GM21423 (cell line): ENCODE measurements around the gene TMEM218.

Experiments used
- ATAC-seq: cut with Tn5 transposase; IDR thresholded peaks from one replicate; pipeline ENCODE4 v1.9.1; 2021; ENCODE audit warnings: mild to moderate bottlenecking, moderate library complexity; ENCODE audit not compliant: unreplicated experiment

TMEM218 gene

DNA sequence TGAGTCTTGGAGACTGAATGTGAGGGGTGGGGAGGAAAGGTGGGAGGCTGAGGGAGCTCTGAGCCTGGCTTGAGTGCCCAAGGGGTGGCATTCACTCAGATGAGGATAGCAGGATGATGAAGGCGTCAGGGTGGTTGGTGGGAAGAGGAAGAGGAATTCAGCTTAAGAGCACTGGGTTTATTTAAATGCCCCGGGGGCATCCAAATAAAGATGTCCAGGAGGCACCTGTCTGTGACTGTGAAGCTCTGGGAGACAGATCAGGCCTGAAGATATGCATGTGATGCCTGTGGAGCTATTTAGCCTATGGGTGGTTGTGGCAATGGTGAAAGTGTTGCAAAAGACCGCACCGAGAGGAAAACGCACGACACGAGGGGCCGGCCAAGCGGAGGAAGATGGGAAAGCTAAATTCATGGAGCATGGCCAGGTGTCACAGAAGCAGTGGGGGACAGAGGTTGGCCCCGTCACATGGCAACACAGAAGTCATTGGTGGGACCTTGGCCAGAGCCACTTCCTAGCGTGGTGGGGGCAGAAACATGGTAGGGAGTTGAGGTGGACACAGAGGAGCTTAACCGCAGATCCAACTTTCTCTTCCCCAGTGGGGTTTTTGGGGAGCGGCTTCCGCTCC, 32.8 kb downstream of the TMEM218 start:
- no peak for ATAC-seq

GRCh38 chr11:125078016-125078415, 33.4 kb downstream of the TMEM218 start:
- ATAC-seq: no peak

- no peak for ATAC-seq
Measured at GRCh38 chr11:125076378-125076945, 35.0 kb downstream of the TMEM218 start.

DNA sequence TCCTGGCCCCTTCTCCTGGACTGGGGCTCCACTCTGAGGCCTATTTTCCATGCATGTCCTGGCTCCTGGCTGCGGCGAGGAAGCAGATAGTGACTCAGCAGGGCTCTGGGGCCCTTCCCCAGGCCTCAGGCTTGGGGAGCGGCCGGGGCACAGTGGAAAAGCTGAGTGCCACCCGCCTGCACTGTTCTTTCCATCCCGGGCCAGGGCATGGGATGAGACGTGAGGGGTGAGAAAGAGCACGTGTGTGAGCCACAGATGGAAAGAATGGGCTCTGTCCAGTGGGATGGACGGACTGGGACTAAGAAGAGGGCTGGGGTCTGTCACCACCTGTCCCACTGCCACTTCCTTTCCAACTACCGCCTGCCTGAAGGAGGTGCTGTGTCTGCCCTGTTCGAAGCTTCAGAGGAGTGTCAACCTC, 35.5 kb downstream of the TMEM218 start:
- ATAC-seq: no peak

- ATAC-seq: no peak
Measured at GRCh38 chr11:125075242-125075625, 36.2 kb downstream of the TMEM218 start.

GRCh38 chr11:125074511-125075241, 36.8 kb downstream of the TMEM218 start:
- ATAC-seq: no peak

- no peak for ATAC-seq
Measured at GRCh38 chr11:125073616-125074483, 37.6 kb downstream of the TMEM218 start.

DNA sequence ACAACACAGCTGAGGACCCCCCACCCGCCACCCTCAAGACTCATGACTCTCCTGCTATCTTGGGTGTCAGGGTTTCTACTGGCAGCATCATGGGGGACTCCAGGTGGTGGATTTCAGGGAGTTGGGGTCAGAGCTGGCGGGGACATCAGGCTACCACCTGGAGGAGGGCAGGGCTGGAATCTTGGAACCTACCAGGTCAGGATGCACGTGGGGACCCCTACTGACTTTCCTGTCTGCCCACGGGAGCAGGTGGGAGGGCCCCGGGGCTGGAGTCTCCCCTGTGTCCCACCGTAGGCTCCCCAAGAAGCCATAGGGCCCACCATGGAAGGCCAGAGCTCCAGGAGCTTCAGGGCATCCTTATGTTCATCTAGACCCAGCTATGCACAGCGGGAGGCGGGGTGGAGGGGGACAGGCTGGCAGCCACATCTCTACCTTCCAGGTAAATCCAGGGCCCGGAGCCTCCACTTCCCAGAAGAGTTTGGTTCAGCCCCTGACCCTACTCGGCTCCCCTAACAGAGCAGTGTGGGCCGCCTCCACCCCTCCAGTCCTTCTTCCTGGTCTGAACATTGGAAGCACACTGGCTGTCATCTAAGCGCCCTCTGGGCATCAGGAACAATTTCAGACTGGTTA, 38.4 kb downstream of the TMEM218 start:
- ATAC-seq: no peak

GRCh38 chr11:125072218-125072960, 39.0 kb downstream of the TMEM218 start:
- ATAC-seq: peak; percentile 75

DNA sequence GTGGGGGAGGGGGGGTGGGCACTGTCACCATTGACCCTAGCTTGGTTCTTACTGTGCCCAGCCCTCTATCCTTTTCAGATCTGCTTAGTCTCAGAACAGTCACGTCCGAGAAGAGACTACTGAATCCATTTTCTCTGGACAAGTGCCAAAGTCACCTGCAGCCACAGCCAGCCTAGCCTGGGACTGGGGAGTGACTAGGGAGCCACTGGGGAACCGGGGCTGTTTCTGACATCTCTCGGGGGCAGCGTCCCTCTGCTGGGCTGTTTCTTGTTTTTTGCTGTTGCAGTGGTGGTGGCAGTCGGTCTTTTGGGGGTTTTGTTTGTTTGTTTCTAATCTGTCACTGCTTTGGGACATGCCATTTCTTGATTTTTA, 39.6 kb downstream of the TMEM218 start:
- no peak for ATAC-seq

DNA sequence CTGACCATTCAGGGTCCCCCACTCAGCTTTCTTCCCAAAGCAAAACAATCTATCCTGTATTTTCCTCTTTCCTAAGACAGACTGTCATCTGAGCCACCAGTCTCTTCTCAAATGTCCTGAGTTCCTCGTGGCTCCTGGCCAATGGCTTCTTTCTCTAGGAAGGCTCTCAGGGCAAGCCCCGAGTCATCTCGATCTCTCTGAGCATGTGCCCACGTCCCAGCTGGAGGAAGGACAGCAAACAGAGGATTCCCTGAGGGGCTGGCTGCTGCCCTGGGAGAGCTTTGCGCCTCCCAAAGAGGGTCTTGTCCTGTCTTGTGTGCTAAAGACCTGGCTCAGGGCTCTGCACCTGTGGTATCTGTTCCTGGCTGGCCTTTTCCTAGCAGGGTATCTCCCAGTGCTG, 40.0 kb downstream of the TMEM218 start:
- ATAC-seq: no peak

GRCh38 chr11:125070699-125071254, 40.6 kb downstream of the TMEM218 start:
- peak; percentile 74 for ATAC-seq

DNA sequence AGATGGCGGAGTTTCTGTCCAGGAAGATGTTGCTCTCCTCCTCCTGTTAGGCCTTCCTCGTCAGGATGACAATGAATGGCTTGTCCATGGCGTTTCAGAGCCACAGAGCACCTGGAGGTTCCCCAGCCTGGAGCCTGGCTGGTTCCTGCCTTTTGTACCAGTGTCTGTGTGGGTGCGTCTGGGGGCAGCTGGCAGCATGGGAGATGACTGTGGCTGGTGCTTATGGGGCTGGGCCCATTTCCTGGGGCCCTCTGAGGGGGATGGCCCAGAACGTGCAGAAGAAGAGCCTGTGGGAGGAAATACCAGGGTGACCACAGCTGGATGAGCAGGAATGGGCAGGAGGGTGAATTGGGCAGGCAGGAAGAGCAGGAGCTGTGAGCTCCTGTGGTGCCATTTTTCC, 41.6 kb downstream of the TMEM218 start:
- no peak for ATAC-seq

GRCh38 chr11:125069008-125069407, 42.4 kb downstream of the TMEM218 start:
- ATAC-seq: no peak

DNA sequence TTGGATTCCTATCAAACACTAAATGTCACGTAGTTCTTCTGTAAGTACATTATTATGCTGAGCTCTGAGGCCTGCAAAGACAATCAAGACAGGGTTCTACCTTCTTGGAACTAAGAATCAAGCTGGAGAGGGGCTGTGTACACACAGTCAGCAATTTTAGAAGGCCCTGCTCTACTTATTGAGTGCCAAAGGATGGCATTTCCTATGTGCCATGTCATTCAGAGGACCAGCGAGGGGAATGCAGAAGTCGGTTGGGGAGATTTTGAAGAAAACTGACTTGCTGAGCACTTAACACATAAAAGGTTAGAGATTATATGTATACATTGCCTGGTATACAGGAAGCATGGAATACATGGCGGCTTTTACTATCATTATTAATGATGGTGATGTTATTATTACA, 43.1 kb downstream of the TMEM218 start:
- no peak for ATAC-seq

- no peak for ATAC-seq
Measured at GRCh38 chr11:125064070-125064469, 47.4 kb downstream of the TMEM218 start.

DNA sequence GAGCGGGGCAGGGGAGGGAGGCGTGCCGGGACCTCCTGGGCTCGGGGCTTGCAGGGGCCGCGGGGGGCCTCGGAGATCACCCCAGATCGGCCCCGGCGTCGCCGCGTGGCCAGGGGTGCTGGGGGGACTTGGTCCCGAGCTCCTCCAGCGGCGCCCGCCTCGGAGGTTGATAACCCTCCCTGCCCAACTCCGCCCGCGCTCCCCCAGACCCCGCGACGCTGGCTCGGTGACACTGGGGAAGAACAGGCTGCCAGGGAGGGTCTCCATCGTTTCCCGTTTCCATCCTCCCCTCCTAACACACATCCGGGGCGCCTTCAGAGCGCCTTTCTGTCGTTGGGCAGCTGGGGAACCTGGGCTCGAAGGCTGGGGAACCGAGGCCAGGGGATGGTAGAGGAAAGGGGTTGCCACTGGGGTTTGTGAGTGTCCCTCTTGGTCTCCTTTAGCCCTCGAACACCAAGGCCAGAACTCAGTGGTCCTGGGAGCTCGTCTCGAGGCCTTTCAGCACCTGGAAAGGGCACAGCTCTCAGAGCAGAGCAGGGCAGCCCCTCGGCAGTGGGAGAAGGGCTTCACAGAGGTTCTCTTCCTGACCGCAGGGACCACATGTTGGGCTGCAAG, 47.9 kb downstream of the TMEM218 start:
- ATAC-seq: peak; percentile 26

- ATAC-seq: peak; percentile 93
Measured at GRCh38 chr11:125062931-125063428, 48.4 kb downstream of the TMEM218 start, which contains the start of gene SLC37A2. SLC37A2 (plus strand) TSS chr11:125063305; CDS start chr11:125063368, 63 bp downstream.
